Endodermal cell (in vitro differentiated cells): ENCODE results near the gene AQP9. TPM values are rescaled to one million over a fixed set of nuclear protein-coding genes. Genes with fewer than 3 reads are reported as not detected.

Experiments used
- DNase-seq: peaks from one replicate; pipeline ENCODE4 v3.0.0-alpha.2; 2017
- H3K27ac ChIP-seq: 2 replicates; pipeline ENCODE4 v1.5.1; 2013; ENCODE audit warnings: mild to moderate bottlenecking, low read depth, low read length, moderate library complexity
- H3K27me3 ChIP-seq: 2 replicates; pipeline ENCODE4 v1.6.1; 2013; ENCODE audit warnings: mild to moderate bottlenecking, low read length, moderate library complexity; ENCODE audit not compliant: insufficient read depth, control insufficient read depth, poor library complexity, severe bottlenecking
- H3K36me3 ChIP-seq: 2 replicates; pipeline ENCODE4 v1.7.0; 2013; ENCODE audit warnings: mild to moderate bottlenecking, low read length, moderate library complexity; ENCODE audit not compliant: control insufficient read depth, insufficient read depth
- H3K4me1 ChIP-seq: one replicate; pipeline ENCODE4 v1.7.0; 2013; ENCODE audit warnings: low read length; ENCODE audit not compliant: control insufficient read depth, insufficient read depth
- H3K4me3 ChIP-seq: 2 replicates; pipeline ENCODE4 v1.5.1; 2013; ENCODE audit warnings: mild to moderate bottlenecking, low read length, moderate library complexity
- H3K9ac ChIP-seq: 2 replicates; pipeline ENCODE4 v1.6.1; 2013; ENCODE audit warnings: mild to moderate bottlenecking, low read length, moderate library complexity; ENCODE audit not compliant: poor library complexity, severe bottlenecking; ENCODE audit errors: extremely low read depth
- H3K9me3 ChIP-seq: 2 replicates; pipeline ENCODE4 v1.6.1; 2013; ENCODE audit warnings: mild to moderate bottlenecking, low read length, moderate library complexity; ENCODE audit not compliant: control insufficient read depth
- H3K27ac Mint-ChIP-seq: 2 replicates; pipeline ENCODE4 v1.8.0; 2020; ENCODE audit warnings: mixed read lengths
- H3K27me3 Mint-ChIP-seq: 2 replicates; pipeline ENCODE4 v1.8.0; 2021; ENCODE audit warnings: mild to moderate bottlenecking, mixed read lengths; ENCODE audit not compliant: insufficient read depth
- H3K36me3 Mint-ChIP-seq: 2 replicates; pipeline ENCODE4 v1.8.0; 2020; ENCODE audit warnings: low read depth, mixed read lengths
- H3K4me1 Mint-ChIP-seq: 2 replicates; pipeline ENCODE4 v1.8.0; 2020; ENCODE audit warnings: mixed read lengths
- H3K4me3 Mint-ChIP-seq: 2 replicates; pipeline ENCODE4 v1.8.0; 2020; ENCODE audit warnings: mild to moderate bottlenecking, moderate library complexity, mixed read lengths
- H3K9me3 Mint-ChIP-seq: 2 replicates; pipeline ENCODE4 v1.8.0; 2020; ENCODE audit warnings: mild to moderate bottlenecking, mixed read lengths
- CTCF ChIP-seq: fragments of 200-600 bp; sonication (generic); conservative IDR thresholded peaks from 2 replicates; pipeline ENCODE4 v1.5.0; 2021; ENCODE audit warnings: antibody characterized with exemption, mild to moderate bottlenecking
- WGBS, 2 experiments: methylation state at CpG; one replicate each; pipeline versions ENCODE4 v1.1.5 to v1.1.7; 2013; ENCODE audit warnings: missing lambda C conversion rate in 2 of 2, mixed read lengths in 1 of 2; ENCODE audit not compliant: insufficient coverage in 1 of 2, insufficient read length in 1 of 2; 5-methylcytosine and 5-hydroxymethylcytosine counted together
- total RNA-seq, 2 donors: library from RNA; stranded (reverse); fragmentation: NEBNext Ultra II Directional in 1 of 2; extraction: Animal tissue kit (Norgen Biotek cat#: 25700) in 1 of 2; gene quantifications; 2 replicates in 1 of 2; 3 replicates in 1 of 2; pipeline ENCODE4 v1.2.1, GENCODE V29; 2021

AQP9 gene
- total RNA-seq, 2 donors from 2014 or later: not detected

- Mint-ChIP-seq H3K4me1 (no peaks in the 10 kb centered on the region), H3K27ac (no peak overlapping the region), H3K27me3 (no peaks in the 10 kb centered on the region), H3K4me3 (no peak overlapping the region), H3K9me3 (no peaks in the 10 kb centered on the region), H3K36me3 (no peaks in the 10 kb centered on the region)
- no peaks in the 10 kb centered on the region for H3K27me3 ChIP-seq
- no peaks in the 10 kb centered on the region for H3K36me3 ChIP-seq
- H3K4me3 ChIP-seq: no peak overlapping the region
- H3K27ac ChIP-seq: no peak overlapping the region
- no peaks in the 10 kb centered on the region for H3K9me3 ChIP-seq
- TF ChIP-seq CTCF: no peak
- H3K4me1 ChIP-seq: no peaks in the 10 kb centered on the region
- no peak for DNase-seq
- no peak overlapping the region for H3K9ac ChIP-seq
Measured at GRCh38 chr15:58145606-58146005, 7.4 kb downstream of the AQP9 start.

GRCh38 chr15:58146211-58146610 is 8.0 kb downstream of the AQP9 start:
- H3K4me1 Mint-ChIP-seq: no peaks in the 10 kb centered on the region
- H3K4me1 ChIP-seq: no peaks in the 10 kb centered on the region
- no peak overlapping the region for H3K9ac ChIP-seq
- H3K27ac ChIP-seq: no peak overlapping the region
- H3K4me3 ChIP-seq: no peak overlapping the region
- DNase-seq: no peak
- no peaks in the 10 kb centered on the region for H3K36me3 ChIP-seq
- H3K9me3 Mint-ChIP-seq: no peaks in the 10 kb centered on the region
- H3K4me3 Mint-ChIP-seq: no peak overlapping the region
- H3K27me3 ChIP-seq: no peaks in the 10 kb centered on the region
- no peaks in the 10 kb centered on the region for H3K27me3 Mint-ChIP-seq
- no CpG with 5 or more reads among the region's 4 CpGs for WGBS, 2 experiments
- no peak overlapping the region for H3K27ac Mint-ChIP-seq
- no peaks in the 10 kb centered on the region for H3K36me3 Mint-ChIP-seq
- no peaks in the 10 kb centered on the region for H3K9me3 ChIP-seq
- no peak for TF ChIP-seq CTCF

- WGBS, 2 experiments: 87% methylated on average over 7 of the region's 7 CpGs
Measured at GRCh38 chr15:58146749-58147148, 8.6 kb downstream of the AQP9 start.

More at GRCh38 chr15:58146749-58147148, 8.6 kb downstream of the AQP9 start:
- H3K36me3 ChIP-seq: no peaks in the 10 kb centered on the region
- DNase-seq: no peak
- no peaks in the 10 kb centered on the region for H3K4me1 Mint-ChIP-seq
- no peak for TF ChIP-seq CTCF
- H3K4me3 ChIP-seq: no peak overlapping the region
- H3K4me1 ChIP-seq: no peaks in the 10 kb centered on the region
- no peaks in the 10 kb centered on the region for H3K9me3 ChIP-seq
- no peak overlapping the region for H3K27ac Mint-ChIP-seq
- no peaks in the 10 kb centered on the region for H3K27me3 ChIP-seq
- no peak overlapping the region for H3K9ac ChIP-seq
- H3K9me3 Mint-ChIP-seq: no peaks in the 10 kb centered on the region
- H3K4me3 Mint-ChIP-seq: no peak overlapping the region
- H3K27me3 Mint-ChIP-seq: no peaks in the 10 kb centered on the region
- no peaks in the 10 kb centered on the region for H3K36me3 Mint-ChIP-seq
- H3K27ac ChIP-seq: no peak overlapping the region
